HCT116 (cell line): Measurements from ENCODE around the gene ELAPOR2. TPM values are rescaled to one million over a fixed set of nuclear protein-coding genes. Genes with fewer than 3 reads are reported as not detected.

Experiments
- ATAC-seq: fragments of 200-7000 bp; cut with Tn5 transposase; 2 replicates; pipeline ENCODE4 v1.9.1; 2020; ENCODE audit warnings: mild to moderate bottlenecking, moderate library complexity
- BruUV-seq: library from RNA; stranded (reverse); fragments of 400-500 nt; replicated peaks from 2 replicates; lab custom pipeline; 2021; lab: Mats Ljungman, UMichigan
- CTCF ChIA-PET: fragments of 300-600 bp; sonication (Branson Sonifier 250); formaldehyde crosslinking; loops from one replicate; lab custom pipeline; 2021; ENCODE audit warnings: antibody characterized with exemption; lab: Charles Lee
- POLR2A ChIA-PET: fragments of 300-600, 350-600 bp; sonication (Branson Sonifier 250); formaldehyde crosslinking; loops from one replicate; lab custom pipeline; 2021; ENCODE audit warnings: antibody characterized with exemption; lab: Charles Lee
- RAD21 ChIA-PET, 2 experiments: fragments of 300-600 bp; sonication (Branson Sonifier 250); formaldehyde crosslinking; loops; one replicate each; lab custom pipeline; 2023; ENCODE audit warnings: low total read pairs in 2 of 2; ENCODE audit not compliant: uncharacterized antibody in 2 of 2, unreplicated experiment in 2 of 2, low non-redundant PET in 1 of 2; lab: Charles Lee
- DNase-seq: peaks from one replicate; pipeline ENCODE4 v3.0.0-alpha.2; 2010; ENCODE audit warnings: low read depth, low spot score
- H2AFZ ChIP-seq: fragments of 200-600 bp; shearing (Covaris generic), sonication (generic); 2 replicates; pipeline ENCODE4 v1.6.1; 2017; ENCODE audit warnings: low read depth, mixed run types, mixed read lengths, antibody characterized with exemption, low read length; ENCODE audit not compliant: poor library complexity, severe bottlenecking
- H3K27ac ChIP-seq: 2 replicates; pipeline ENCODE4 v1.5.1; 2012; ENCODE audit warnings: low read depth, low read length
- H3K27me3 ChIP-seq: fragments of 200-600 bp; sonication (generic); 2 replicates; pipeline ENCODE4 v1.6.1; 2016; ENCODE audit warnings: mixed run types, low read length, mixed read lengths; ENCODE audit not compliant: insufficient read depth
- H3K36me3 ChIP-seq, 2 experiments: fragments of 200-500 bp in 1 of 2; fragments of 200-600 bp in 1 of 2; sonication (Bioruptor generic) in 1 of 2; sonication (generic) in 1 of 2; 2 replicates each; pipeline versions ENCODE4 v1.5.1 to v1.6.1; 2014 to 2016; ENCODE audit warnings: low read length in 2 of 2, inconsistent platforms in 1 of 2, mixed read lengths in 1 of 2, mixed run types in 1 of 2; ENCODE audit not compliant: insufficient read depth in 2 of 2, control insufficient read depth in 1 of 2
- H3K4me1 ChIP-seq, 2 experiments: fragments of 200-600 bp in 1 of 2; sonication (generic) in 1 of 2; 2 replicates each; pipeline versions ENCODE4 v1.5.1 to v1.6.1; 2012 to 2017; ENCODE audit warnings: low read length in 2 of 2, inconsistent platforms in 1 of 2, mild to moderate bottlenecking in 1 of 2, mixed read lengths in 1 of 2, mixed run types in 1 of 2, moderate library complexity in 1 of 2; ENCODE audit not compliant: insufficient read depth in 2 of 2, control insufficient read depth in 1 of 2
- H3K4me2 ChIP-seq: fragments of 200-600 bp; sonication (generic); 2 replicates; pipeline ENCODE4 v1.6.1; 2017; ENCODE audit warnings: mixed run types, low read length, mixed read lengths
- H3K4me3 ChIP-seq, 2 experiments: fragments of 200-600 bp in 1 of 2; sonication (generic) in 1 of 2; replicated peaks in 1 of 2; 2 replicates each; pipeline ENCODE4 v1.5.1; 2011 to 2016; ENCODE audit warnings: low read length in 2 of 2, control low read depth in 1 of 2, low read depth in 1 of 2, mild to moderate bottlenecking in 1 of 2, mixed read lengths in 1 of 2, mixed run types in 1 of 2
- H3K79me2 ChIP-seq: fragments of 200-600 bp; sonication (generic); 2 replicates; pipeline ENCODE4 v1.6.1; 2017; ENCODE audit warnings: mild to moderate bottlenecking, mixed run types, low read length, moderate library complexity, mixed read lengths; ENCODE audit not compliant: insufficient read depth
- H3K9ac ChIP-seq: fragments of 200-600 bp; sonication (generic); 2 replicates; pipeline ENCODE4 v1.6.1; 2016; ENCODE audit warnings: low read length, mixed read lengths
- H3K9me2 ChIP-seq: fragments of 200-600 bp; sonication (generic), shearing (Covaris generic); 2 replicates; pipeline ENCODE4 v1.6.1; 2017; ENCODE audit warnings: mixed run types, mild to moderate bottlenecking, moderate library complexity; ENCODE audit not compliant: insufficient read depth
- H3K9me3 ChIP-seq, 2 experiments: fragments of 200-500 bp in 1 of 2; fragments of 200-600 bp in 1 of 2; sonication (Bioruptor generic) in 1 of 2; sonication (generic) in 1 of 2; 2 replicates each; pipeline ENCODE4 v1.6.1; 2014 to 2017; ENCODE audit warnings: low read length in 2 of 2, mixed read lengths in 2 of 2, inconsistent platforms in 1 of 2, low read depth in 1 of 2, mild to moderate bottlenecking in 1 of 2, mixed run types in 1 of 2, moderate library complexity in 1 of 2; ENCODE audit not compliant: control insufficient read depth in 1 of 2, insufficient read depth in 1 of 2
- H4K20me1 ChIP-seq: fragments of 200-600 bp; sonication (generic), shearing (Covaris generic); 2 replicates; pipeline ENCODE4 v1.6.1; 2017; ENCODE audit warnings: mixed run types, mild to moderate bottlenecking, moderate library complexity; ENCODE audit not compliant: insufficient read depth
- CBX3 ChIP-seq: IDR thresholded peaks from 2 replicates; pipeline ENCODE4 v1.6.1; 2012; ENCODE audit warnings: low read depth
- FOSL1 ChIP-seq: IDR thresholded peaks from 2 replicates; pipeline ENCODE4 v1.6.1; 2012; ENCODE audit warnings: low read depth
- JUND ChIP-seq: IDR thresholded peaks from 2 replicates; pipeline ENCODE4 v1.6.1; 2012
- RAD21 ChIP-seq: IDR thresholded peaks from 2 replicates; pipeline ENCODE4 v1.6.1; 2012; ENCODE audit warnings: low read depth, mild to moderate bottlenecking
- ZFX ChIP-seq: fragments of 450-650 bp; IDR thresholded peaks from 2 replicates; pipeline ENCODE4 v1.6.1; 2017
- ZNF274 ChIP-seq: fragments of 200-500 bp; sonication (Bioruptor generic); IDR thresholded peaks from 2 replicates; pipeline ENCODE4 v1.6.1; 2014; ENCODE audit warnings: mild to moderate bottlenecking, low read depth, low read length, inconsistent platforms
- intact Hi-C: fragments of 100-400 bp; cut with micrococcal nuclease; formaldehyde crosslinking; loops from 2 replicates; pipeline ENCODE4 v1.10.0; 2022
- total RNA-seq: library from RNA; stranded (reverse); gene quantifications from one replicate; pipeline ENCODE4 v1.2.1, GENCODE V29; 2021; ENCODE audit not compliant: unreplicated experiment
- TF ChIP-seq, protein P1 (sequence below): IDR thresholded peaks from 2 replicates; pipeline ENCODE4 v1.6.1; 2012
- TF ChIP-seq, protein P2 (sequence below): IDR thresholded peaks from 2 replicates; pipeline ENCODE4 v1.6.1; 2011; ENCODE audit warnings: mild to moderate bottlenecking, low read length, moderate library complexity; ENCODE audit not compliant: insufficient replicate concordance; ENCODE audit errors: extremely low read depth
- TF ChIP-seq, protein P3 (sequence below): IDR thresholded peaks from 2 replicates; pipeline ENCODE4 v1.6.1; 2012

ELAPOR2 gene
- total RNA-seq, 1 experiment from 2014 or later: 26.0 TPM

DNA sequence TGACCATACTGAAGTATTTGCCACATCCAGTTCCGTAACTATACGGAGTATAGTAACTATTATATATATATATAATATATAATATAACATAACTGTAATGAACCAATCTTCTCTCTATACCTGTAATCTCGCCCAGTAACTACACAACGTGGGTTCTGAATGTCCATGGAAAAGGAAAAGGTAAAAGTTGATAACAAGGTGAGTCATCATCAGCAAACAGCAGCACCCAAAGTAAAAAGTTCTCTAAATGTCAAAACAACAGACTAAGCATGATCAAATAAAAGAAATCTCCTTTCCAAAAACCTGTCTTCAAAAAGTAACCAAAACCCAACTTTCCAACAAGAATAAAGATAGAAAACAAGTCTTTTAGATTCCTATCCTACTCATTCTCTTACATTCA, 42.8 kb downstream of the ELAPOR2 start:
- POLR2A ChIA-PET: no interaction called here
- Histone ChIP-seq H2AFZ (no peak overlapping the region), H4K20me1 (no peaks in the 10 kb centered on the region), H3K79me2 (peaks cover 20% of the 10 kb centered on the region), H3K9me2 (no peaks in the 10 kb centered on the region), H3K4me1 (peaks cover 3 to 4% of the 10 kb centered on the region in 2 experiments; a peak in 3 of 4 replicates), H3K9ac (no peak overlapping the region), H3K4me2 (no peak overlapping the region), H3K9me3 (no peaks in the 10 kb centered on the region), H3K4me3 (no peak overlapping the region), H3K27ac (no peak overlapping the region), H3K36me3 (no peaks in the 10 kb centered on the region), H3K27me3 (no peaks in the 10 kb centered on the region)
- CTCF ChIA-PET: no interaction called here
- BruUV-seq: no TSS peak
- RAD21 ChIA-PET: no interaction called here
- DNase-seq (no peak), ATAC-seq (no peak)
- TF ChIP-seq, protein P1, sequence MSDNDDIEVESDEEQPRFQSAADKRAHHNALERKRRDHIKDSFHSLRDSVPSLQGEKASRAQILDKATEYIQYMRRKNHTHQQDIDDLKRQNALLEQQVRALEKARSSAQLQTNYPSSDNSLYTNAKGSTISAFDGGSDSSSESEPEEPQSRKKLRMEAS: no peak
- TF ChIP-seq, protein P2, sequence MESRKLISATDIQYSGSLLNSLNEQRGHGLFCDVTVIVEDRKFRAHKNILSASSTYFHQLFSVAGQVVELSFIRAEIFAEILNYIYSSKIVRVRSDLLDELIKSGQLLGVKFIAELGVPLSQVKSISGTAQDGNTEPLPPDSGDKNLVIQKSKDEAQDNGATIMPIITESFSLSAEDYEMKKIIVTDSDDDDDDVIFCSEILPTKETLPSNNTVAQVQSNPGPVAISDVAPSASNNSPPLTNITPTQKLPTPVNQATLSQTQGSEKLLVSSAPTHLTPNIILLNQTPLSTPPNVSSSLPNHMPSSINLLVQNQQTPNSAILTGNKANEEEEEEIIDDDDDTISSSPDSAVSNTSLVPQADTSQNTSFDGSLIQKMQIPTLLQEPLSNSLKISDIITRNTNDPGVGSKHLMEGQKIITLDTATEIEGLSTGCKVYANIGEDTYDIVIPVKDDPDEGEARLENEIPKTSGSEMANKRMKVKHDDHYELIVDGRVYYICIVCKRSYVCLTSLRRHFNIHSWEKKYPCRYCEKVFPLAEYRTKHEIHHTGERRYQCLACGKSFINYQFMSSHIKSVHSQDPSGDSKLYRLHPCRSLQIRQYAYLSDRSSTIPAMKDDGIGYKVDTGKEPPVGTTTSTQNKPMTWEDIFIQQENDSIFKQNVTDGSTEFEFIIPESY: no peak
- TF ChIP-seq CBX3: no peak
- TF ChIP-seq JUND: no peak
- no peak for TF ChIP-seq ZNF274
- no peak for TF ChIP-seq ZFX
- TF ChIP-seq RAD21: no peak
- TF ChIP-seq FOSL1: peak; percentile 16; the same call in 1 of the 2 replicates
- intact Hi-C loops: no loop called here

GRCh38 chr7:87013840-87014190, 45.6 kb downstream of the ELAPOR2 start:
- DNase-seq: no peak

More at GRCh38 chr7:87013840-87014190, 45.6 kb downstream of the ELAPOR2 start:
- CTCF ChIA-PET: no interaction called here
- intact Hi-C loops: no loop called here
- H3K79me2 ChIP-seq: peaks cover 17% of the 10 kb centered on the region
- TF ChIP-seq JUND (no peak), ZNF274 (no peak), RAD21 (0 out of 2 replicates have a peak, but pooled peaks have one; percentile 11)
- TF ChIP-seq, protein P3, sequence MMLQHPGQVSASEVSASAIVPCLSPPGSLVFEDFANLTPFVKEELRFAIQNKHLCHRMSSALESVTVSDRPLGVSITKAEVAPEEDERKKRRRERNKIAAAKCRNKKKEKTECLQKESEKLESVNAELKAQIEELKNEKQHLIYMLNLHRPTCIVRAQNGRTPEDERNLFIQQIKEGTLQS: no peak
- TF ChIP-seq, all 23 proteins: peak for 1
- POLR2A ChIA-PET: no interaction called here
- Histone ChIP-seq H3K4me2 (no peak overlapping the region), H3K9me2 (no peaks in the 10 kb centered on the region), H3K4me3 (no peak overlapping the region), H3K9me3 (no peaks in the 10 kb centered on the region), H3K27ac (no peak overlapping the region), H4K20me1 (no peaks in the 10 kb centered on the region), H2AFZ (no peak overlapping the region), H3K4me1 (peaks cover 3 to 4% of the 10 kb centered on the region in 2 experiments; a peak in 3 of 4 replicates), H3K27me3 (no peaks in the 10 kb centered on the region), H3K36me3 (no peaks in the 10 kb centered on the region), H3K9ac (no peak overlapping the region)
- BruUV-seq: no TSS peak
- ATAC-seq: no peak; the same call in 1 of the 2 replicates
- RAD21 ChIA-PET: interaction anchor here in 1 of 2 experiments (0.8 kb wide), 1 partner anchor 135 kb away, joined by 3 read pairs; no protein-coding TSS in a partner anchor
